GM18861 (cell line): ENCODE results near the gene KRTAP1-3.
"Not testable (repeated sequence)": the region's sequence is repeated elsewhere in the genome, so short reads cannot be mapped to it uniquely, and the experiment has no call there.

Experiments
- ATAC-seq: cut with Tn5 transposase; IDR thresholded peaks from one replicate; pipeline ENCODE4 v1.9.1; 2021; ENCODE audit not compliant: unreplicated experiment

Gene KRTAP1-3

GRCh38 chr17:41034346-41034935 is at the start of gene KRTAP1-3:
KRTAP1-3 (minus strand) TSS chr17:41034874; CDS start chr17:41034821, 53 bp downstream.
- not testable (repeated sequence) for ATAC-seq

GRCh38 chr17:41084100-41084856 is 49.6 kb upstream of the KRTAP1-3 start, which contains the start of gene KRTAP4-7:
KRTAP4-7 (plus strand) TSS chr17:41084150; CDS start chr17:41084207, 57 bp downstream.
- not testable (repeated sequence) for ATAC-seq

- ATAC-seq, result not testable (repeated sequence)
Observed at GRCh38 chr17:41083427-41083826, 48.8 kb upstream of the KRTAP1-3 start.

- ATAC-seq, result no peak
Observed at GRCh38 chr17:41082626-41083025, 48.0 kb upstream of the KRTAP1-3 start.

GRCh38 chr17:41076788-41077187 is 42.1 kb upstream of the KRTAP1-3 start:
- ATAC-seq, result no peak

GRCh38 chr17:41073676-41074075 is 39.0 kb upstream of the KRTAP1-3 start:
- no peak for ATAC-seq

- ATAC-seq, result no peak
Observed at GRCh38 chr17:41071606-41072360, 37.1 kb upstream of the KRTAP1-3 start.

GRCh38 chr17:41069031-41069430 is 34.4 kb upstream of the KRTAP1-3 start:
- no peak for ATAC-seq

- no peak for ATAC-seq
Observed at GRCh38 chr17:41067281-41067680, 32.6 kb upstream of the KRTAP1-3 start.

- ATAC-seq, result no peak
Observed at GRCh38 chr17:41065829-41066624, 31.4 kb upstream of the KRTAP1-3 start, which contains the start of gene KRTAP2-4. KRTAP2-4 (minus strand) TSS chr17:41065879; CDS start chr17:41065845, 34 bp downstream.

GRCh38 chr17:41065016-41065689 is 30.5 kb upstream of the KRTAP1-3 start:
- ATAC-seq, result not testable (repeated sequence)

- no peak for ATAC-seq
Observed at GRCh38 chr17:41064301-41064700, 29.6 kb upstream of the KRTAP1-3 start.

- no peak for ATAC-seq
Observed at GRCh38 chr17:41063449-41063848, 28.8 kb upstream of the KRTAP1-3 start.

- no peak for ATAC-seq
Observed at GRCh38 chr17:41061964-41062363, 27.3 kb upstream of the KRTAP1-3 start.

- no peak for ATAC-seq
Observed at GRCh38 chr17:41060052-41060604, 25.5 kb upstream of the KRTAP1-3 start, which contains the start of gene KRTAP2-3. KRTAP2-3 (minus strand) TSS chr17:41060114; CDS start chr17:41060050, 64 bp downstream.

GRCh38 chr17:41059276-41060051 is 24.8 kb upstream of the KRTAP1-3 start:
- ATAC-seq, result not testable (repeated sequence)

- ATAC-seq, result no peak
Observed at GRCh38 chr17:41058741-41059140, 24.1 kb upstream of the KRTAP1-3 start.

- no peak for ATAC-seq
Observed at GRCh38 chr17:41057547-41057946, 22.9 kb upstream of the KRTAP1-3 start.

GRCh38 chr17:41055130-41055529 is 20.5 kb upstream of the KRTAP1-3 start, which contains the start of gene KRTAP2-2:
KRTAP2-2 (minus strand) TSS chr17:41055230; CDS start chr17:41055211, 19 bp downstream.
- not testable (repeated sequence) for ATAC-seq
